Stimulated activated CD8-positive, alpha-beta memory T cell treated with anti-CD3 and anti-CD28 coated beads, Interleukin-4, amount 100 ng/mL, for 24 hours (primary cell): ENCODE results near the gene FRMD8.
"Not testable (repeated sequence)": the region's sequence is repeated elsewhere in the genome, so short reads cannot be mapped to it uniquely, and the experiment has no call there.

ENCODE experiments used
- DNase-seq: peaks from one replicate; pipeline ENCODE4 v3.0.0-alpha.2; 2020; ENCODE audit warnings: low read depth

FRMD8 gene

DNA sequence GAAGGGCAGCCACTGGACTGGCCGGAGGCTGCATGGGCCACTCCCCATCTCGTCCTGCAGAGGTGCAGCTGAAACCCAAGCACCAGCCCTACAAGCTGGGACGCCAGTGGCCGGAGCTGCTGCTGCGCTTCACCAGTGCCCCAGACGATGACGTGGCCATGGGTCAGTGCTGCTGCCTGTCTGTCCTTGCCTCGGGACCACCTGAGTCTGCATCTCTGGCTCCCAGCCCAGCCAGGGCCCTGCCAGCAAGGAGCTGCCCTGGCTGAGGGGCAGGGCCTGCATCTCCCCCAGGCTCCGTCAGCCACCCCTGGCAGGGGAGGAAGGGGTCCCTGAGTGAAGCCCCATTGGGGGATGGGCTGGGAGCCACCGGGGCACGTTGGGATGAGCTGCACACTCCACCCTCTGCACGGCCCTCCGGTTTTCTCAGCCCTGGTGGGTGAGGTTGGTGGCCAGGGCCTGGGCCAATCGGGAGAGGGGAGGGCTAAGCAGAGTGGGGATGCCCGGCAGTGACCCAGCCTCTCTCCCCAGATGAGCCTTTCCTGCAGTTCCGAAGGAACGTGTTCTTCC is 7.2 kb downstream of the FRMD8 start:
- DNase-seq = no peak

DNA sequence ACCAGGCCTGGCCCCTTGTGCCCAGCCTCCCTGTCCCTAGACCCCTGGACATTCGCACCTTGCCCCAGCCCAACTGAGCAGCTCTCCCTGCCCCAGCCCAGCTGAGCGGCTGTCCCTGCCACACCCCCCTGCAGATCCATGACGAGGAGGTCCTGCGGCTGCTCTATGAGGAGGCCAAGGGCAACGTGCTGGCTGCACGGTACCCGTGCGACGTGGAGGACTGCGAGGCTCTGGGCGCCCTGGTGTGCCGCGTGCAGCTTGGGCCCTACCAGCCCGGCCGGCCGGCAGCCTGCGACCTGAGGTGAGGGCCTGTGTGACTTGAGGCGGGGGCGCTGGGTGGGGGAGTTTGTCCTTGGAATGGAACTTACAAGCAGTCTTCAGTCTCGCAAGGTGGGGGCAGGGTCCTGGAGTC is 7.7 kb downstream of the FRMD8 start:
- DNase-seq = no peak

DNA sequence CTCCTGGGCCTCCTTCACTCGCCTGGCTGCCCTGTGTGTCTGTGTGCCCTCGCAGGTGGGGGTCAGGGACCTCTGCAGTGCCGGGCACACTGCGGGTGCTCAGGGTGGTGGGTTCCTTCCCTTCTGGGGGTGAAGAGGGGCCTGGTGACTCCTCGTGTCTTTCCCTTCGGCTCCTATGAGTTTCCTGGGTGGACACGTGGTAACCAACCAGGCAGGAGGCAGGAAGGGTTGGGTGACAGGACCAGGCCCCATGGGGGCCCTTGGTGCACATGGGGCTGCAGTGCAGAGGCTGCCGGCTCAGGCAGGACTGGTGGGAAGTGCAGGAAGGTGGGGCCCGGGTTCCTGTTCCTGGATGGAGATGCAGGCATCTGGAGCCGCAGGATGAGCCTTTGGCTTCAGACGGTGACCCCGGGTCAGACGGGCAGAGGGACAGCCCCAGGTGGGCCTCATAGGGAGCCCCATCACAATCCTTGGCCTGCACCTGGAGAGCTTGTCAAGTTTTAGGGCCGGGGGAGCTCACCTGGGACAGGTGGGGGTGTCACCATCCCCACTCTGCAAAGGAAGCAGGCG is 9.6 kb downstream of the FRMD8 start:
- DNase-seq = no peak

DNA sequence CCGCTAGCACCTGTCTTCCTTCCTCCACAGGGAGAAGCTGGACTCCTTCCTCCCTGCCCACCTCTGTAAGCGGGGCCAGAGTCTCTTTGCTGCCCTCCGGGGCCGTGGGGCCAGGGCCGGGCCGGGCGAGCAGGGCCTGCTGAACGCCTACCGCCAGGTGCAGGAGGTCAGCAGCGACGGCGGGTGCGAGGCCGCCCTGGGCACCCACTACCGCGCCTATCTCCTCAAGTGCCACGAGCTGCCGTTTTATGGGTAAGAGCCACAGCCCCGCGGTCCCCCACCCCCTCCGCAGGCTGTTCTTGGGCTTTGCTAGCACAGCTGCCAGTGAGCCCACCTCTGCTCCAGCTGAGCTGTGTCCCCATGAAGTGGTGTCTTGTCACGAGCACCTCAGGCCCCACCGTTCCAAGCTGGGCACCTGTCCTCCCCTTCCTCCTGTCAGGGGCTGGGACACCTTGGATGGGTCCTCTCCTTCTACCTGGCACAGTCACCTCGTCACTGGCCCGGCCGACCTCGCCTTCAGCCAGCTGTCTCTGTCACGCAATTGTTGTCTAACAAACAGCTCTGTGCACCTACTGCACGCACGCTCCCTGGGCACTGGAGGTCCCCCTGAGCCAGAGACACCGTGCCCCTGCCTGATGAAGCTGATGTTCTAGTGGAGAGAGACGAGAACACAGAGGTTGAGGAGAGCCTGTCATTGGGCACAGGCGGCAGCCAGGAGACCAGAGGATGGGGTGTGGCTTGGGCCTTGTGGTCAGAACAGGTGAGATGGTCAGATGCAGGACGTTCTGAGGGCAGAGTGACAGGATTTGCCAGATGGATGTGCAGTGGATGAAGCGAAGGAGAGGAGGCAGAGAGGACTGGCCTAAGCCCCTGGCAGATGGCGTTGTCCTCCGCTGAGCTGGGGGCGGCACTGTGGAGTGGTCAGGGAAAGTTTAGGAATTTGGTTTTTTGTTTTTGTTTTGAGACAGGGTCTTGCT is 10.6 kb downstream of the FRMD8 start:
- no peak for DNase-seq

DNA sequence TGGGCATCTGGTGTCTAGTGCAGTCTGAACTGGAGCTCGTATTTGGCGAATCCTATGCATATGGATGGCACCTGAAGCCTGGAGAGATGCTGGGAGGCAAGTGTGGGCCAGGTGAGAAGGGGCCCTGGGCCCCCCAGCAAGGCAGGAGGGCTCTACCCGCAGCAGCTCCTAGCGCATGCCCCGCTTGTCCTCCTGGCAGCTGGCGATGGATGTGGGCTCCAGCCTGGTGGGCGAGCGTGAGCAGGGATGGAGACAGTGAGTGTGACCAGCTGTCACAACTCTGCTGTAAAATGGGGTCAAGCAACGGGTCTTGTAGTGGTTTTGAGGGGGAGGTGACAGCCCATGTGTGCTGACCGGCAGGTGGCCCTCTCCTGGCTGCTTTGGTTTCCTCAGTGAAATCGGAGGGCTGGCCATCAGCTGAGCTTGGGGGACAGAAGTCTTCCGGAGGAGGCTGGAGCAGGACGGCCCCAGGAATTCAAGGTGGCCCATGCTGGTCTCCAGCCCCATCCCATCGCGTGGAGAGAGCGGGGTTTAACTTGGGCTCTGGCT is 12.0 kb downstream of the FRMD8 start:
- DNase-seq = no peak

GRCh38 chr11:65399249-65399648 is 12.8 kb downstream of the FRMD8 start:
- no peak for DNase-seq

DNA sequence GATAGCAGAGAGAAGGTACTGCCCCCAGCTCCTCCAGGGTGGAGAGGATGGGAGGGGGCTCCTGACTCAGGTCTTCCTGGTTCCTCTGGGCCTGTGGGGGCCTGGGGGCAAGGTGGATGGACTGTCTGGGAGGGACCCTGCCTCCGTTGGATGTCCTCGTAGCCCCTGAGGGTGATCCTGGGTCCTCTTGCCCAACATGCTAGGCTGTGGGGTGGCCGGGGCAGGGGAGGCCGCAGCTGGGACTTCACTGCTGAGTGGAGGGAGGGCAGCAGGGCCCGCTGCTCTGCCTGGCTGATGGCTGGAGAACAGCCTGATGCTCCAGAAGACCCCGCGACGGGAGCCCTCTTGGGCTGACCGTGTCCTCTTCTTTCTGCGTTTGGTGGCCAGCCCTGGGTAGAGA is 13.4 kb downstream of the FRMD8 start:
- no peak for DNase-seq

DNA sequence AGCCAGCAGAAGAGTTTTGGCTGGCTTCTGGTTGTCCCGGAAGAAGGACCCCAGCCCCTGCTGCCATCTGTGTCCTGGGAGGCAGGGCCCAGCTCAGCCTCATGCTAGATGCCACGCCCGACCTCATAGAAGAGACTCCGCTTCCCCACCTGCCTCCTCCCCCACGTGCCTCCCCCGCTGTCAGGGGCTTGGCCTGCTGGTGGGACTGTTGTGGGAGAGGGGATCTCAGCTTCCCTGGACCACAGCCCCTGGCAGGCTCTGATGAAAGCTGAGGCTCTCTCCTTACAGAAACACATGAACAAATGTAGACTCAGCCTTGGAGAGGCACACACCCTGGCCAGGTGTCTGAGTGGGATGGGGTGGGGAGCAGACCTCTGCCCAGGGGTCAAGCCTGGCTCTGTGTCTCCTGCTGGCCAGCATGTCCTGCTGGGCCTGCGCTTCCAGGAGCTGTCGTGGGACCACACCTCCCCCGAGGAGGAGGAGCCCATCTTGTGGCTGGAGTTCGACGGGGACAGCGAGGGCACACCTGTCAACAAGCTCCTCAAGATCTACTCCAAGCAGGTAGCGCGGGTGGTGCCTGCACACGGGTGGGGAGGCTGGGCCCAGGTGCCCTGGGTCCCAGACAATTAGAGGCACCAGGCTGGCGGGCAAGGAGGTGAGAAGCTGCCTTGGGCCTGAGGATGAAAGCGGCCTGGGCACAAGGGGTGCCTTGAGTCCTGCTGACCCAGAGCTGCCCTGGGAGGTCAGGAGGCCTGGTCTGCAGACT is 14.1 kb downstream of the FRMD8 start:
- no peak for DNase-seq

GRCh38 chr11:65401073-65401802 is 14.8 kb downstream of the FRMD8 start:
- DNase-seq = no peak

DNA sequence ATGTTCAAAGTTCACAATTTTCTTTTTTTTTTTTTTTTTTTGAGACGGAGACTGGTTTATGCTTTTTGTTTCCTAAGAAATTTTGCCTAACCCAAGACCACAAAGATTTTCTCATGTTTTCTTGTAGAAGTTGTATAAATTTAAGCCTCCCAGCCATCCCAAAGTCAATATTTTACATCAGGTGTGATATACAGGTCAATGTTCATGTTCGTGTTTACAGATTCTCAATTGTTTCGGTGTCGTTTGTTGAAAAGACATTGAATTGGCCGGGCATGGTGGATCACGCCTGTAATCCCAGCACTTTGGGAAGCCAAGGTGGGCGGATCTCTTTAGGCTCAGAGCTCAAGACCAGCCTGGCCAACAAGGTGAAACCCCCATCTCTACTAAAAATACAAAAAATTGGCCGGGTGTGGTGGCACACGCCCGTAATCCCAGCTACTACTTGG is 15.4 kb downstream of the FRMD8 start:
- DNase-seq = no peak

DNA sequence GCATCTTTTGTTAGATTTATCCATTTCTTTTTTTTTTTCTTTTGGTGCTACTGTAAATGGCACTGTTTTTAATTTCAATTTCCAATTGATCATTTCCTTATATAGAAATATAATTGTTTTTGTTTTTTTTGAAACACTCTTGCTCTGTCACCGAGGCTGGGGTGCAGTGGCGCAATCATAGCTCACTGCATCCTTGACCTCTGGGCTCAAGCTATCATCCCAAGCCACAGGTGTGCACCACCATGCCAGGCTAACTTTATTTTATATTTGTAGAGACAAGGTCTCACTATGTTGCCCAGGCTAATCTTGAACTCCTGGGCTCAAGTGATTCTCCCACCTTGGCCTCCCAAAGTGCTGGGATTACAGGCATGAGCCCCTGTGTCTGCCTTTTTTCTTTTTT is 16.4 kb downstream of the FRMD8 start:
- no peak for DNase-seq

- no peak for DNase-seq
These were observed 17.2 kb downstream of the FRMD8 start for GRCh38 chr11:65403607-65404121.

DNA sequence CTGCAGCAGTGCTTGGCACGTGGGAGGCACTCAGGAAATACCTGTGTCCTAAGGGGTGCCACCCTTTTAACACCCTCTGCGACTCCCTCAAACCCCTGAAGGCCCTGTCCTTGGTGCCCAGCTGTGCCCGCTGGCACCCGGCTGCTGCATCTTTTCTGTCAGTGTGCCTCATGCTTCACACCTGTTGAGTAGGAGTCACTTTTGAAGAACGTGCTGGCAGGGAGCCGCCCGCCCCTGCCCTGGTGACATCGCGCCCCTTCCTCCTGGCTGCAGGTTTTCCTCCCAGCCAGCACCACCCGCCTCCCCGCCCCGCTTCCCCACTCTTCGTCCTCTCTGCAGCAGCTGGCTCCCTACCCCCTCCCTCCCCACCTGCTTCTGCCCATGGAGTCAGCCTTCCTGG is 17.8 kb downstream of the FRMD8 start:
- DNase-seq = no peak

DNA sequence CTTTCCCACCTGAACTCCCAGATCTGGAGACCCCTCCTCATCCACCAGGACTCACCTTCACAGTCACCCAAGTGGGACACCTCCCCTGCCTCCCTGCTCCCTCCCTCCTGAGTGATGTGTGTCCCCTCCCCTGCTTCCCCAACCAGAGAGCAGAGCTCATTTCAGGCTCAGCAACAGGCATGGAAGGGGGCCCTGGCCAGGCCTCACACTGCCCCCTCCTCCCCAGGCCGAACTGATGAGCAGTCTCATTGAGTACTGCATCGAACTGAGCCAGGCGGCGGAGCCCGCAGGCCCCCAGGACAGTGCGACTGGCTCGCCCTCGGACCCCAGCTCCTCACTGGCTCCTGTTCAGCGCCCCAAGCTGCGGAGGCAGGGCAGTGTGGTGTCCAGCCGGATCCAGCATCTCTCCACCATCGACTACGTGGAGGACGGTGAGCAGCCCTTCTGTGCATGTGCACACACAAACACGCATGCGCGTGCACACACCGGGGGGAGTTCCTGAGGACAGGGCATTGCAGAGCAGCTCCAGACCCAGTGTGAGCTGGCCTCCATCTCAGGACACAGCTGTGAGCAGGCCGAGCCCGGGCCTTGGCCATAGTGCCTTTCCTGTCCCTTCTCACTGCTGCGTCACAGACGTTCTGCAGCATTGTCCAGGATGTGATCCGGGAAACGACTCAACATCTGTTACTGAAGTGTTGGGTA is 18.4 kb downstream of the FRMD8 start:
- DNase-seq = no peak

GRCh38 chr11:65410936-65411680 is 24.7 kb downstream of the FRMD8 start:
- no peak for DNase-seq

- DNase-seq = no peak
These were observed 25.2 kb downstream of the FRMD8 start for GRCh38 chr11:65411681-65412070.

DNA sequence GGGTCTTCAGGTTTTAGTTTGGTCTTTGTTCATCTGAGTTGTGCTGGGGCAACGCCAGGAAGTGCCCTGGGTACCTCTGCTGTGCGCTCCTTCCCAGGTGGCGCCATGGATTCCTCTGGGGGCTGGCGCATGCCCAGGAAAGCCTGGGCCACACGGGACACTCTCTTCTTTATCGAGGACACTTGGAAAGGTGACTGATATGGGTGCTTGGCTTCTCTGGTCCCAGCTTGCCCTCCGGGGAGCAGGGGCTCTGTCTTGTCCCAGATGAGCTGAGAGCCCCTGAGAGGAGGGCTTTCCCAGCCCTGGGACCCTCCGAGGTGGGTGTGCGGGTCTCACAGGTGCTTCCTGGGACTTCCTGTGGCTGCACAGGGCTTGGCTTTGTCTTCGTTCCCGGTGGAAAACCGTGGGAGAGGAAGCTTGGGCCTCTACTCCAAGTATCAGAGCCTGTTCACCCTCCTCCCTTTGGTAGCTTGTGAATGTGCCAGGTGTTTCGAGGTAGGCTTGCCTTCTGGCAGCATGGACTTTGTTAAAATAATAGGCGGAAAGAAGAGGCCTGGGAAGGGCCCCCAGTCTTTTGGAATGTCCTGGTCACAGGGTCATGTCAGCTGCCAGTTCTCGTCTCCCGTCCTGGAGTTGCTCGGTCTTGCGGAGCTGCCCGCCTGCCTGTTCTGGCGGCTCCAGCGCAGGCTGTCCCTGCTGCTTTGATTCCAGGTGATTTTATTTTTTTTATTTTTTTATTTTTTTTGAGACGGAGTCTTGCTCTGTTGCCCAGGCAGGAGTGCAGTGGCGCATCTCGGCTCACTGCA is 26.0 kb downstream of the FRMD8 start:
- DNase-seq = no peak

- not testable (repeated sequence) for DNase-seq
These were observed 26.7 kb downstream of the FRMD8 start for GRCh38 chr11:65413077-65413664.
